Type B pancreatic cell (in vitro differentiated cells): Measurements from ENCODE around the gene FAM156A. TPM values are rescaled to one million over a fixed set of nuclear protein-coding genes. Genes with fewer than 3 reads are reported as not detected.
"Not testable (repeated sequence)": the region's sequence is repeated elsewhere in the genome, so short reads cannot be mapped to it uniquely, and the experiment has no call there.

Source experiments
- DNase-seq: peaks from one replicate; pipeline ENCODE4 v3.0.0; 2021; ENCODE audit warnings: mixed read lengths; ENCODE audit not compliant: unreplicated experiment; ENCODE audit errors: extremely low spot score
- H3K27ac Mint-ChIP-seq: 2 replicates; pipeline ENCODE4 v1.8.0; 2021; ENCODE audit warnings: mild to moderate bottlenecking, mixed read lengths
- H3K27me3 Mint-ChIP-seq: 2 replicates; pipeline ENCODE4 v1.8.0; 2021; ENCODE audit warnings: mixed read lengths
- H3K36me3 Mint-ChIP-seq: 2 replicates; pipeline ENCODE4 v1.8.0; 2021; ENCODE audit warnings: mixed read lengths
- H3K4me1 Mint-ChIP-seq: one replicate; pipeline ENCODE4 v1.8.0; 2021; ENCODE audit warnings: mixed read lengths; ENCODE audit not compliant: unreplicated experiment
- H3K4me3 Mint-ChIP-seq: 2 replicates; pipeline ENCODE4 v1.8.0; 2021; ENCODE audit warnings: mild to moderate bottlenecking, mixed read lengths
- H3K9me3 Mint-ChIP-seq: 2 replicates; pipeline ENCODE4 v1.8.0; 2021; ENCODE audit warnings: mixed read lengths
- total RNA-seq: library from RNA; stranded (reverse); gene quantifications from 2 replicates; pipeline ENCODE4 v1.2.1, GENCODE V29; 2021; ENCODE audit warnings: low replicate concordance

Gene FAM156A
- total RNA-seq, 1 donor from 2014 or later: 23.7 TPM

DNA sequence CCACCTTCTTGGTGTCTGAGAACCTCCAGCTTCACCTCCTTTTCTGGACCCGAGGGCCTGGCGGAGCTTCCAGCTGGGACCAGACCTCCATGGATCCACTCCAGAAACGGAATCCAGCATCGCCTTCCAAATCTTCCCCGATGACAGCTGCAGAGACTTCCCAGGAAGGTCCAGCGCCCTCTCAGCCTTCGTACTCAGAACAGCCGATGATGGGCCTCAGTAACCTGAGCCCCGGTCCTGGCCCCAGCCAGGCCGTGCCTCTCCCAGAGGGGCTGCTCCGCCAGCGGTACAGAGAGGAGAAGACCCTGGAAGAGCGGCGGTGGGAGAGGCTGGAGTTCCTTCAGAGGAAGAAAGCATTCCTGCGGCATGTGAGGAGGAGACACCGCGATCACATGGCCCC, 51.2 kb downstream of the FAM156A start:
- H3K36me3 Mint-ChIP-seq, H3K4me3 Mint-ChIP-seq, H3K4me1 Mint-ChIP-seq: not testable (repeated sequence)

DNA sequence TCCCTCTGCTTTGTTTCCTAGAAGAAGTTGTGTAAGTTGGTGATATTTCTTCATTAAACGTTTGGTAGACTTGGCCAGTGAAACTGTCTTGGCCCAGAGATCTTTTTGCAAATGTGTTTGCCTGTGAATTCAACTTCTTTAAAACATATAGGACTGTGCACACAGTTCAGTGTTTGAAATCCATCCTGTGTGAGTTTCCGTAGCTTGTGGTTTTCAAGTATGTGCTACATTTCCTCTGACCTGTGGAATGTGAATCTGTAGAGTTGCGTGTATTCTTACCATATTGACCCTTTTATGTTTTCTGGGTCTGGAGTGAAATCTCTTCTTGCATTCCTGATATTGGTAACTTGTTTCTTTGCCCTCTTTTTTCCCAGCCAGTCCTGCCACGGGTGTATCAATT, 52.2 kb downstream of the FAM156A start:
- not testable (repeated sequence) for H3K27ac Mint-ChIP-seq, H3K27me3 Mint-ChIP-seq, H3K4me1 Mint-ChIP-seq

More for the DNA sequence above, 51.2 kb downstream of the FAM156A start:
- DNase-seq, H3K27ac Mint-ChIP-seq, H3K27me3 Mint-ChIP-seq, H3K9me3 Mint-ChIP-seq: not testable (repeated sequence)

DNA sequence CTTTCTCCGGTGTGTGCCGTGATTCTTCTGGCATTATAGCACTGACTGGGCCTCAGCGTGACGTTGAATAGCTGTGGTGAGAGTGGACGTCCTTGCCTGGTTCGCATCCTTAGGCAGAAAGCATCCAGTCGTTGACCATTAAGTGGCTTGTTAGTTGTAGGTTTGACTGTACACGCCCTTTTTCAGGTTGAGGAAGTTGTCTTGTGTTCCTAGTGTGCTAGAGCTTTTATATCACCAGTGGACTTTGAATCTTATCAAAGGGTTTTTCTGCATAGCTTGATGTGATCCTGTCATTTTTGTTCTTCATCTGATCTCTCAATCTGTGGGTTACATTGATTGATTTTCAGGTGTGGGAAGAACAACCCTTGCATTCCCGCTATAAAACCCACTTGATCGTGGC, 52.8 kb downstream of the FAM156A start:
- H3K9me3 Mint-ChIP-seq, H3K36me3 Mint-ChIP-seq, H3K27ac Mint-ChIP-seq, H3K4me1 Mint-ChIP-seq, DNase-seq, H3K4me3 Mint-ChIP-seq, H3K27me3 Mint-ChIP-seq: not testable (repeated sequence)

More for the DNA sequence above, 52.2 kb downstream of the FAM156A start:
- H3K9me3 Mint-ChIP-seq, DNase-seq, H3K4me3 Mint-ChIP-seq, H3K36me3 Mint-ChIP-seq: not testable (repeated sequence)

Other genes starting within 250 kb of the FAM156A start
- not detected in 2 replicates for gene SSX2B, start 207.3 kb downstream of the FAM156A start, total RNA-seq
- gene SPANXN5, start 161.1 kb downstream of the FAM156A start, total RNA-seq: not detected in 2 replicates
- not detected in 2 replicates for gene XAGE5, start 147.2 kb downstream of the FAM156A start, total RNA-seq
- gene XAGE3, start 90.4 kb downstream of the FAM156A start, total RNA-seq: not detected in 2 replicates
- gene FAM156B, start 61.2 kb downstream of the FAM156A start, total RNA-seq: 14.0 and 20.1 TPM in 2 replicates
- gene GPR173, start 90.3 kb upstream of the FAM156A start, total RNA-seq: 4.5 and 11.5 TPM in 2 replicates
- gene TSPYL2, start 123.8 kb upstream of the FAM156A start, total RNA-seq: 29.0 and 30.1 TPM in 2 replicates
- 6.1 and 14.4 TPM in 2 replicates for gene KANTR, start 135.6 kb upstream of the FAM156A start, total RNA-seq